NCI-H2029 treated with DMSO at 0.1 percent for 48 hours (cell line): Measurements from ENCODE around the gene AGPS.
"Not testable (repeated sequence)": the region's sequence is repeated elsewhere in the genome, so short reads cannot be mapped to it uniquely, and the experiment has no call there.

Experiments used
- DNase-seq: peaks from one replicate; lab custom pipeline; 2025; lab: John Stamatoyannopoulos, UW

AGPS gene

DNA sequence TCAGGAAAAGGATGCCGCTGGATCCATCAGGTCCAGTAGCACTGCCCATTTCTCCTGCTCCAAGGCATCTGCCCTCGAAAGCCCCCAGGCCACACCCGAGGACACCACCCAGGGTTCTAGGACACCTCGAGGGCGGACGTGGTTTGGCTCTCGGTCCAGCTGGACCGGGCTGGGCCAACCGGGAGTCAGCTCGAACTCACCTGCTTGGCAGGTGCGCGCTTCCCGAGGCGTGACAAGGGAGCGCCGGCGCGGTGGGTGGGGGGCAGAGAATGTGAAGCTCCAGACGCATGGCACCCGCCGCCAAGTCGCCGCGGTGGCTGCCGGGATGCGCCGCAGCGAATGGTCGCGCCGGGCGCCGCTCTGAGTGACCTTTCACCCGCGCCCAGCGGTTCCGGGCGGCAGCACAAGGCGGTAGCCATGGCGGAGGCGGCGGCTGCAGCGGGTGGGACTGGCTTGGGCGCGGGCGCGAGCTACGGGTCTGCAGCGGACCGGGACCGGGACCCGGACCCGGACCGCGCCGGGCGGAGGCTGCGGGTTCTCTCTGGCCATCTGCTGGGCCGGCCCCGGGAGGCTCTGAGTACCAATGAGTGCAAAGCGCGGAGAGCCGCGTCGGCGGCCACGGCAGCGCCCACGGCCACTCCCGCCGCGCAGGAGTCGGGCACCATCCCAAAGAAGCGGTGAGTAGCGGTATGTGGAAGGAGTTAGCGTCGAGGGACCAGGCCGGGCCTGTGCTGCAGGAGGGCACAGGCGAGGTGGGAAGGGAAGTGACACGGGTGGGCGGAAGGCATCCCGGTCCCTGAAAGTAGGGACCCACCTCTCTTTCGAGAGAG lies at the start of gene AGPS:
TSS of gene AGPS (plus strand) at position 401 of the 830 bp plus-strand sequence. CDS start at position 418, 17 bp downstream.
- no peak for DNase-seq

DNA sequence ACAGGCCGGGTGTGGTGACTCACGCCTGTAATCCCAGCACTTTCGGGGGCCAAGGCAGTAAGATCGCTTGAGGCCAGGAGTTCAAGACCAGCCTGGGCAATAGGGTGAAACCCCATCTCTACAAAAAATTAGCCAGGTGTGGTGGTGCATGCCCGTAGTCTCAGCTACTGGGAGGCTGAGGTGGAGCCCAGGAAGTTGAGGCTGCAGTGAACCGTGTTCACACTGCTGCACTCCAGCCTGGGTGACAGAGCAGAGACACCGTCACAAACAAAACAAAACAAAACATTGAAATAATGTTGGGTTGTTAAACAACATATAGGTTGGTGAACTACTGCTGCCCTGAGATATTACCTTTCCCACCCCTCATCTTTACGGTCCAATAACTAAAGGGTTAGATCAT lies 48.8 kb upstream of the AGPS start:
- no peak for DNase-seq

DNA sequence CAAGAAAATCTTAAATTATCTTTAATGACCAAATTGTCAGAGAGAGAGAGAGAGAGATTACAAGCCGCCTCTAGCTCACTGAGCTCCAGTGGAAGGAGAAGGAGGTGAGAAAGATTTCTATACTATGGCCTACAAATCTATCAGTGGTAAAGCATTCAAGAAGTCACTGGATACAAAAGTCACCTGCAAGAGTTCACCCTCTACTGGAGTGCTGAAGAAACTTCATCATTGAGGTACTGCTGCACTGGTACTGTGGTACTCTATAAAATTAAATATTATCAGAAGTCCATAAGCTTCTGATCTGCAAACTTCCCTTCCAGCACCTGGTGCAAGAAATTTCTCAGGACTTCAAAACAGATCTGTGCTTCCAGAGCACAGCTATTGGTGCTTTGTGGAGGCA lies 48.3 kb upstream of the AGPS start:
- DNase-seq, result no peak

DNA sequence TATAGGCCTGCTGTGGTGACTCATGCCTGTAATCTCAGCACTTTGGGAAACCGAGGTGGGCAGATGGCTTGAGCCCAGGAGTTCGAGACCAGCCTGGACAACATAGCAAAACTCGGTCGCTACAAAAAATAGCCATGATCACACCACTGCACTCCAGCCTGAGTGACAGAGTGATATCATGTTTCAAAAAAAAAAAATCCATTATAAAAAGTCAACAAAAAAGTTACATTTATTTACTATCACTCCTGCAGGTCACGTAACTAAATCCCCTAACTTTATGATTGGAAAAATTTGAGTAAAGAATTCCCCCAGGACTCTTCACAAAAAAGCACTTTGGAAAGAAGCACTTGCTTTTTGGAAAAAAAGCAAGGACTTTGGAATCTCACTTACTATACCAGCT lies 46.4 kb upstream of the AGPS start:
- no peak for DNase-seq

DNA sequence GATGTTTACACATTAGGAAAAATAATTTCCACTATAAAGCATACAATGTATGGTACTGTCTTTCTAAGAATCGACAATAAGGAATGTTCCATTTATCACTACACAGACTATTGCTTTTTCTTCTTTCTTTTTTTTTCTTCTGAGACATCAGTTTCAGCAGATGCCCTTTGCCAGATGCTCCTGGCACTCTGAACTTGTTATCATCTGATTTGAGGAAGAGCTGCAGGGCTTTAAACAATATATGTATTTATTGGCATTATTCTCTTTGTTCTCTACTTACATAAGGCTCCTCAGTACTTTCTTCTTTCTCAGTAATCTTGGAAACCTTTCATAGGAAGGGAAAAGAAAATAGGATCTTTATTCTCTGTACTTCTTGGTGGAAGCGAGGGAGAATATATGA lies 45.0 kb upstream of the AGPS start:
- no peak for DNase-seq

DNA sequence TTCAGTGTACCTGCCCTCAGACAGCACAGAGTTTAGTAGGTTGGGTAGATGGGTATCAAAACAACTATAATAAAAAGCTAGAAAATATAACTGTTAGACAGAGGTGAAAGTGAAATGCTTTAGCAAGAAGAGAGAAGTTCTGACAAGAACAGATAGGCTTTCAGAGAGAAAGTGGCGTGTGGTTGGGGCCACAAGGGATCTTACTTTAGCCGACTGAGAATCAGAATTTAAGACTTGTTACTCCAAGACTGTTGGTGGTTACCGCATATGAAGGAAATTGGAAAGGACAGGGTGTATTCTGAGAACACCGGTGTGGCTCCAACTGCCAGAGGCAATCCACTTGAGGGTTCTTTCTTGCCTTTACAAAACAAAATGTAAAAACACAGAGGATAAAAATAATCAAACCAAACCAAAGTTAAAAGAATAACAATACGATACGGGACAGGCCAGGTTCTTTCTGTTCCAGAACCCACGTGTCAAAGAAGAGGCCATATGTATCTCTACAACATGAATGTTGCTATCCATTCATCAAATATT lies 44.4 kb upstream of the AGPS start:
- no peak for DNase-seq

DNA sequence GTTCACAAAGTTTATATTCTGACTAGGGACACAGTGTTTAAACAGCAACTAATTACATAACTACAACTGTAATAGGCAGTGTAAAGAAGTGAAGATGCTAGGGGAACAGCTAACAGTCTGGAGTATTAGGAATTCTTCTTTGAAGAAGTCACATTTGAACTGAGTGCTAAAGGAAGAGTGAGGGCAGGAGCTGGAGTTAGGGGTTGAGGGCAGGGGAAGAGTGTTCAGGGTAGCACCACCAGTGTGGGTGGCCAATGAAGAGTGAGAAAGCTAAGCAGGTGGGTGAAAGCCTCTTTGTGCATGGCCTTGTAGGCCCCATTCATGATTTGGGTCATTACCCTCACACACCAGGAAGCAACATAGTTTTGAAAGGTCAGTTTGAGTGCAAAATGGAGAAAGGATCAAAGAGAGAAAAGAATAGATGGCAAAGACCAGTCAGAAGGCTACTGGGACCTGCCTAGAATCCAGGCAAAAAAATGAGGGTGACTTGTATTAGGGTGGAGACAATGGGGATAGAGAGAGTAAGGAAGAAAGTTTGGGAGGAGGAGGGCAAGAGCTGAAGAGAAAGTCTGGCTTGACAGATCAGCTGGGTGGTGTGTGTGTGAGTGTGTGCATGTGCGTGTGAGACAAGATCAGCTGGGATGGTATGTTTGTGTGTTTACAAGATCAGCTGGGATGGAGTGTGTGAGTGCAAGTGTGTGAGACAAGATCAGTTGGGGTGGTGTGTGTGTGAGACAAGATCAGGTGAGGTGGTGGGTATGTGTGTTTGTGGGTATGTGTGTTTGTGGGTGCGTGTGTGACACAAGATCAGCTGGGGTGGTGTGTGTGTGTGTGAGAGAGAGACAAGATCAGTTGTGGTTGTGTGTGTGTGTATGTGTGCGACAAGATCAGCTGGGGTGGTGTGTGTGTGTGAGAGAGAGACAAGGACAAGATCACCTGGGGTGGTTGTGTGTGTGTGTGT lies 43.6 kb upstream of the AGPS start:
- no peak for DNase-seq

DNA sequence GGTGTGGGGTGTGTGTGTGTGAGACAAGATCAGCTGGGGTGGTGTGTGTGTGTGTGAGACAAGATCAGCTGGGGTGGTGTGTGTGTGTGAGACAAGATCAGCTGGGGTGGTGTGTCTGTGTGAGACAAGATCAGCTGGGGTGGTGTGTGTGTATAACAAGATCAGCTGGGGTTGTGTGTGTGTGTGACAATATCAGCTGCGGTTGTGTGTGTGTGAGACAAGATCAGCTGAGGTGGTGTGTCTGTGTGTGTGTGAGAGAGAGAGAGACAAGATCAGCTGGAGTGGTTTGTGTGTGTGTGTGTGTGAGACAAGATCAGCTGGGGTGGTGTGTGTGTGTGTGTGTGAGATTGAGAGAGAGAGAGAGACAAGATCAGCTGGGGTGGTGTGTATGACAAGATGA lies 41.9 kb upstream of the AGPS start:
- not testable (repeated sequence) for DNase-seq

DNA sequence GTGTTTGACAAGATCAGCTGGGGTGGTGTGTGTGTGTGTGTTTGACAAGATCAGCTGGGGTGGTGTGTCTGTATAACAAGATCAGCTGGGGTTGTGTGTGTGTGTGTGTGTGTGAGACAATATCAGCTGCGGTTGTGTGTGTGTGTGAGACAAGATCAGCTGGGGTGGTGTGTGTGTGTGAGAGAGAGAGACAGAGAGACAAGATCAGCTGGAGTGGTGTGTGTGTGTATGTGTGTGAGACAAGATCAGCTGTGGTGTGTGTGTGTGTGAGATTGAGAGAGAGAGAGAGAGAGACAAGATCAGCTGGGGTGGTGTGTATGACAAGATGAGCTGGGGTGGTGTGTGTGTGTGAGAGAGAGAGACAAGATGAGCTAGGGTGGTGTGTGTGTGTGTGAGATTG lies 41.5 kb upstream of the AGPS start:
- not testable (repeated sequence) for DNase-seq

DNA sequence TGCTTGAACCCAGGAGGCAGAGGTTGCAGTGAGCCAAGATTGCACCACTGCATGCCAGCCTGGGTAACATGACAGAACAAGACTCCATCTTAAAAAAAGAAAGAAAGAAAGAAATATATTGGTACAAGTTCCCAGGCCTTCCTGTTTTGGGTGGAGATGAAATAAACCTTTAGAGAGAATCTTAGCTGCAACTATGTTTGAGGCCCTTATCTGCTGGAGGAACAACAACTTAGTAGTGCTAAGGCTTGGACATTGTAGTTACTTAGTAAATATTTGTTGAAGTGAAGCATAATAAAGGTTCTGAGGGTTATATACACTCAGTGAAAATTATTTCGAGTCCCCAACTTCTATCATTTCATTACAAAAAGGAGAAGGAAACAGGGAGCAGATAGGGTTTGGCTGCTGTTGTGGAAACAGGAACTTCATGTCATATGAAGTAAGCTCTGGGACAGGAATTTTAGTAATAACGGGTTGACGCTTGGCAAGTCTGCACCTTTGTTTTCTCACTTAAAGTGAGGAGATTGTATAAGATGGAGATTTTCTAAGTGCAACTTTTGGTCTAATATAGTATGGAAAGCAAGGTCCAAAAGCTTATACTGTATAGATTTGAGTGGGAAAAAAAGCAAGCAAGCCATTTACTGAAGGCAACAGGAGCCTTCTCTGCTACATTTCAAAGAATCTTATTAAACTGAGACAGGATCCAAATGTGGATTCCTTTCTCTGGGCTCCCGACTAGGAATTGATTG lies 40.0 kb upstream of the AGPS start:
- no peak for DNase-seq

DNA sequence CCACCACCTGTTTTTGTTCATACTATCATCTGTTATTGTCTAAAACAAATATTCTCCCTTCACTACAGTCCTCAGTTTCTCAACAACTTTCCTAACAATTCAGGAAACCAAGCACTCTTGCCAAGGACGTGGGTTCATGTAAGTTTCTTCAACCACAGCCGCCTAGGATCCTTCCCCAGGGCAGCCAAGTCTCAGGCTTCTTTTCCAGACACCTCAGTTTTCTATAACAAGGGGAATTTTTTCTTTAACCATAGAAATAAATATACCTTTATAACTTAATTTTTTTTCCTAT lies 39.4 kb upstream of the AGPS start:
- DNase-seq, result no peak

DNA sequence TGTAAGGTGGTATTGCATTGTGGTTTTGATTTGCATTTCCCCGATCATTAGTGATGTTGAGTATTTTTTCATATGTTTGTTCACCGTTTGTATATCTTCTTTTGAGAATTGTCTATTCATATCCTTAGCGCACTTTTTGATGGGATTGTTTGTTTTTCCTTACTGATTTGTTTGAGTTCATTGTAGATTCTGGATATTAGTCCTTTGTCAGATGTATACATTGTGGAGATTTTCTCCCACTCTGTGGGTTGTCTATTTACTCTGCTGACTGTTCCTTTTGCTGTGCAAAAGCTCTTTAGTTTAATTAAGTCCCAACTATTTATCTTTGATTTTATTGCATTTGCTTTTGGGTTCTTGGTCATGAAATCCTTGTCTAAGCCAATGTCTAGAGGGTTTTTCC lies 38.0 kb upstream of the AGPS start:
- DNase-seq, result not testable (repeated sequence)

DNA sequence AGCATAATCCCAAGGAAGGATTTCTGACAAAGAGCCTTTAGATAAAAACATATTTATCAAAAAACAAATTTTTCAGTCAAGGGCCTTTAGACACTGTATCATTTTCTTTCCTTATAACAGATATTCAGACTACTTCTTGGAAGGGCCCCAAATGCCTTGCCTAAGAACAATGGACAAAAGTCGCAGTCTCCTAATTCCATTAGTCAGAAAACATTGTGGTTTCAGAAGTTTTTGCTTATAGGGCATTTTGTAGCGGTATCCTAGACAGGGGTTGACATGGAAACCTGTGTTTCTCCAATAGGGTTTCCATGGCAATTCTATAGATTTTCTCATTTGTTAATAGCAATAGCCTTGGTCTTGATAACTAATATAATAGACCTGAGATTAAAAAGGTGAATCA lies 36.7 kb upstream of the AGPS start:
- no peak for DNase-seq

DNA sequence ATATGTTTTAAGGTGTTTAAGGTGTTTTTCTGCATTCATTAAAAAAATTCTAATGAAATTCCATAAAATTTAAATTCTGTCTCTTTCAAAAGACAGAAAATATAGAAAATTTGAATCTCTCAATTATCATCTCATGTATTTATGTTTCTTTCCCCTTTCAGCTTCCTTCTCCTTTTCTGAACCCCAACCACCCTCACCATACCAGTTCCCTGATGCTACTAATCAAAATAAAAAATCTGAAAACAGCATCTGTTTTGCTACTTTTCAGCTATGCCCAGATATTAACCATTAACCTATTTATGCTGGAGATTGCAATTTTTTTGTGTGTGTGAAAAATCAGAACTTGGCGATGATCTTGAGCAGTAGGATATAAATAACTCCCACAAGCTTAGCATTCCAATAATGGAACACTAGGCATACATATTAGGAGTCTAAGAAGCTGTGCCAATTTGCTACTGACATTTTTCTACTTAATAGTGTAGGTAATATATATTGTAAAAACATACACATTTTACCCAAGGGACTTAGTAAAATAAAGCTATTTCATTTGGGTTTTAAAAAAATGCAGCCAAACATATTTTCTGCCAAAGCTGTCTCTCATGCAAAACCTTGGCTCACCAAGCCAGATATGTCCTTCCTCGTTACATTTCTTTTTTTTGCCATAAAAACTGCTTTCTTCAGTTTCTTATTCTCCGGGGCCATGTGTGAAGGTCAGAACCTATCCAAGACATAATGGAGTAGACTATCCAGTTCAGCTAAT lies 32.6 kb upstream of the AGPS start:
- no peak for DNase-seq

DNA sequence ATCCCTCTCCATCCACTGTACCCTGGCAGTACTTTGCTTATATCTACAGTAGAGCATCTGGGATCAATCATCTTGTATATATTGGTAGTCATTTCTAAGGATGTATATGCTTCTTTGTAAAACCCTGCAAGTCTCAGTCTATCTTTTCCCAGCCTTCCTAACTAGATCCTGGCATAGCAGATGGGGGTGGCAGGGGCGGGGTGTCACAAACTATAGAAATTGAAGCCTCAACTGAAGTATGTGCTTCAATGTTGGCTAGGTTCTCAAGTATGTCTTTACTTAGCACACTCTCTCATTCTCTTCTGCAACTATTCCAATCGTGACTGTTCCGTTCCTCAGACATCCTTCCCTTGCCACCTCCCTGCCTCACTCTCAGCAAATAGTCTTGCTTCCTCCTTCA lies 30.1 kb upstream of the AGPS start:
- DNase-seq, result no peak

DNA sequence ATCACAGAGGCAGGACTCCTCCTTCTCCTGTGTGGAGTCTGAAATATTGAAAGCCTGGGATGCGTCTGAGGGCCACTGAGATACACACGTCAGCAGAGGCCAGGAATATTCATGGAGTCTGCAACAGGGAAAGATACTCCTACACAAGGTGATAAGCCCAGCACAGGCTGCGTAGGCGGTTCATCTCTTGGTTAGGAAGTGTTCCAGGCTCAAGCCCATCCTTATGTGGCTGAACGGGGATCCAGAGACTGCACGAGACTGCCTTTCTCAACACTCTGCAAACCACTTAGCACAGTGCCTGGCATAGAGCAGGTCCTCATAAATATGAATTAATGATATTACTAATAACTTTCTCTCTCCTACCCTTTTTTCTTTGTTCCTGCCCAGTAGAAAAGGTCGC lies 29.2 kb upstream of the AGPS start:
- DNase-seq, result no peak

DNA sequence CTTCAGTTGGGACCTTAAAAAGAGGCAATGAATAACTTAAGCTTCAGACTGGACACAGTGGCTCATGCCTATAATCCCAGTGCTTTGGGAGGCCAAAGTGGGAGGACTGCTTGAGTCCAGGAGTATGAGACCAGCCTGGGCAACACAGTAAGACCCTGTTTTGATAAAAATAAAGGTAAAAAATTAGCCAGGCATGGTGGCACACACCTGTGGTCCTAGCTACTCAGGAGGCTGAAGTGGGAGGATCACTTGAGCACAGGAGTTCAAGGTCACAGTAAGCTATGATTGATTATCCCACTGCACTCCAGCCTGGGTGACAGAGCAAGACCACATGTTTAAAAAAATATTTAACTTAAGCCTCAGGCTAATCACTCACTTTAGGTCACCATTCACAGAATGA lies 26.8 kb upstream of the AGPS start:
- not testable (repeated sequence) for DNase-seq

DNA sequence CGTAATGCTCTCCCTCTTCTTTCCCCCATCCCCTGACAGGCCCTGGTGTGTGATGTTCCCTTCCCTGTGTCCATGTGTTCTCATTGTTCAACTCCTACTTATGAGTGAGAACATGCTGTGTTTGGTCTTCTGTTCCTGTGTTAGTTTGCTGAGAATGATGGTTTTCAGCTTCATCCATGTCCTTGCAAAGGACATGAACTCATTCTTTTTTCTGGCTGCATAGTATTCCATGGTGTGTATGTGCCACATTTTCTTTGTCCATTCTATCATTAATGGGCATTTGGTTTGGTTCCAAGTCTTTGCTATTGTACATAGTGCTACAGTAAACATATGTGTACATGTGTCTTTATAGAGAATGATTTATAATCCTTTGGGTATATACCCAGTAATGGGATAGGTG lies 24.6 kb upstream of the AGPS start:
- not testable (repeated sequence) for DNase-seq

DNA sequence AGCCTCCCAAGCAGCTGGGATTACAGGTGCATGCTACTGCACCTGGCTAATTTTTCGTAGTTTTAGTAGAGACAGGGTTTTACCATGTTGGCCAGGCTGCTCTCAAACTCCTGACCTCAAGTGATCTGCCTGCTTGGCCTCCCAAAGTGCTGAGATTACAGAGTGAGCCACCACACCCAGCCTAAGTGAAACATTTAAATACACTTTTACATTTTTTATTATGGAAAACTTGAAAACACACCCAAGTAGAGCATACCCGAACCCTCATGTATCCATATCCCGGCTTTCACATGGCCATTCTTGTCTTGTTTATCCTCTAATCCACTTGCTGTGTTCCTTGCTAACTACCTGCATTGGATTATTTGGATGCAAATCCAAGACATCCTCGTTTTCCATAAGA lies 13.2 kb upstream of the AGPS start:
- DNase-seq, result no peak

DNA sequence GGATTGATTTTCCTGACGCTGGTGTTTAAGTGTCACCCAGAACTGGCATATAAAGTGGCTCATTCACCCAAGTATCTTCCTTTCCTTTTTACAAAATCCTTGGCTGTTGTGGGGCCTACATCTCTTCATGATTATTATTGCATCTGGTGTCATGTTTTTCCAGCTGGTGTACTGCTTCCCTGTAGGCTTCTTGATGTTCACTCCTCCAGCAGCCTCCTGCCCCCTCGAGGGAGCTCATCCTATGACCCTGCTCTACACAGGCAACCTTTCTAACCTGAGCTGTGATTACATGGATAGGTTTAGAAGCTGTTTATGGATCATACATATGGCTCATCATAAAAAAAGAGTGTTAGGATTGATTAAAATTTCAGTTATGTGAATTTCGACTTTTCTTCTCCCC lies 12.4 kb upstream of the AGPS start:
- no peak for DNase-seq

DNA sequence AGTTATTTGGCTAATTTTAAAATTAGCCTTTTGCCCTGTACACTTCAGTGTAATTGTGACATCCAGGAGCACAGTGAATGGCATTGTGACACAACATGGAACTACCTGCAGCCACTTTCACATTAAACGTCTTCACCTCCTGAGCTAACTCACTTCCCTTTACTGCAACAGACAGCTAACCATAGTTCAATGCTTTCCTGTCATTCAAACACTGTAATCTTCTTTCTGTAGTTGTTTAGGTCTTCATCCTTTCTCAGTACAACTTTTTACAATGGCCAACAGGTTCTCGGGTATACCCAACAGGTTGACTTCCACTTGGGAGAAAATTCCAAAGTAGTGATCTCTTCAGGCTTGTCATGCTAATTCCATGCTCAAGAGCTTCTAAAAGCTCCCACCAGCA lies 8.6 kb upstream of the AGPS start:
- DNase-seq, result no peak

DNA sequence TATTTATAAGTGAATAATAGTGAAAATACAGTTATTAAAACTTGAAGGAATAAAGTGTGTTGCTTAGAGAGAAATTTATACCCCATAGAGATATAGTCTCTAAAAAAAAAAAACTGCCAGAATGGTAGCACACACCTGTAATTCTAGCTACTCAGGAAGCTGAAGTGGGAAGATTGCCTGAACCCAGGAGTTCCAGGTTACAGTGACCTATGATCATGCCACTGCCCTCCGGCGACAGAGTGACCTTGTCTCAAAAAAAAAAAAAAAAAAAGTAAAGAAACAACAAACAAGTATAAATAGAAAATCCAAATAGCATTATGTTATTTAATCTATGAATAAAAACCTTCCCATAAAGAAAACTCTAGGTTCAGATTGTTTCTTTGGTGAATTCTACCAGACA lies 7.4 kb upstream of the AGPS start:
- no peak for DNase-seq
